ENCODE data around the gene MYLK.

Gene MYLK

DNA sequence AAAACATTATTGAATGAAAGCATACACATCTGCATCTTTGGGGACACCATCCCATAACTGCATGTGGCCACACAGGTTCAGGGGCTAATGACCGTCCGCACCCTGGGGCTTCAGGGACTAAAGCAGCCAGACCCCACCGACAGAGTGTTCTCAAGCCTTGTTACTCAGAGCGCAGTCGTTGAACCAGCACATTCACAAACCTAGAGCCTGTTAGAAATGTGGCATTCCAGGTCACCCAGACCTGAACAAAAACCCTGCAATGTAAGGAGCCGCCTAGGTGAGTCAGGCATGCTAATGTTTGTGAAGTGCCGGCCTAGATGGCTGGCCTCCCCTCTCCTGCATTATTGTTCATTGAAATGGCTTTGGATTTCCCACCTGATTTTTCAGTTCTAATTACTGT lies 247.0 kb downstream of the MYLK start:
- DNase-seq = no peak

DNA sequence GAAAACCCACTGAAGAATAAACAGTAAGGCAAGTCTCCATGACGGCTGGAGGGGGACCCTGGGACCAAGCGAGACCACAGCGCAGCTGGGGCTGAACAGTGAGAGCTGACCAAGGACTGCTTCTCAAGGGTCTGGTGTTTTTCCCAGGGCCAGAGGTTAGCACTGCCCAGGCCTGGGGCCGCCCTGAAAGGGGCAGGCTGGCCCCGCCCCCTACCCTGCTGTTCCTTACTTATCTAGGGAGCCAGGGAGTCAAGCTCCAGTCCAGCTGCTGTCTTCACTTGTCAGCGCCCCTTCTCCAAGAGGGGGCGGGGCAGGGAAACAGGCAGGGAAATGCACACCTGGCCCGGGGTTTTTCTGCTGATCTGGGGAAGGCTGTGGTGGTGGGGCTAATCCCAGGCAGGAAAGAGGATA lies 247.7 kb downstream of the MYLK start:
- DNase-seq = no peak

DNA sequence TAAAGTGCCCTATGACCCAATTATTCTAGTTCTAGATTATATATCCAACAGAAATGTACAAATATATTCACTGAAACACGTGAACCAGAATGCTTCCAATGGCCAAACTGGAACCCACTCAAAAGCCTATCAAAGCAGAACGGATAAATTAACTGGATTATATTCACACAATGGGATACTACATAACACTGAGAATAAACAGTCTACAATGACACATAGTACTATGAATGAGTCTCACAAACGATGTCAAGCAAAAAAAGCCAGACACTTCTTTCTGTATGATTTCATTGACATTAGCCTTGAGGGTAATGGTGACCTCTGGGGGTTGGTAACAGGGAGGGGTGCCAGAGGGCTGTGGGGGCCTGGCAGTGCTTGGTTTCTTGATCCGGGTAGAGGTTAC lies 248.4 kb downstream of the MYLK start:
- no peak for DNase-seq

DNA sequence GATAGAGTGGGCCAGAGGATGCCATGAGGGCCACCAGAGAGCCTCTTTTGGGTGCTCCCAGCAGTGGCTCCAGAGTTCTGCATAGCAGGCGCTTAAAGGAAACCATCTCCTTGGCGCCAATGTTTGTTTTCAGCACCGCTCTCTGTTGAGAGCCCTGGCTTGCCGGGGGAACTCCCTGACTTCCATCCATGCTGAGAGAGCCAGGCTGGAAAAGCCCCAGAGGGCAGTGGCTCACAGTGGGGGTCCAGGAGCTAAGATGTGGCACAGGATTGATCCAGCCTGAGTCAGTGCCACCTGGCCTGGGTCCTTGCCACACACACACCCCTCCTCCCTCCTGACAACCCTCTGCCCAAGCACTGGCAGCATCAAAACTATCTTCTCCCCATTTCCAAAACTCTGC lies 248.9 kb downstream of the MYLK start:
- DNase-seq = no peak

DNA sequence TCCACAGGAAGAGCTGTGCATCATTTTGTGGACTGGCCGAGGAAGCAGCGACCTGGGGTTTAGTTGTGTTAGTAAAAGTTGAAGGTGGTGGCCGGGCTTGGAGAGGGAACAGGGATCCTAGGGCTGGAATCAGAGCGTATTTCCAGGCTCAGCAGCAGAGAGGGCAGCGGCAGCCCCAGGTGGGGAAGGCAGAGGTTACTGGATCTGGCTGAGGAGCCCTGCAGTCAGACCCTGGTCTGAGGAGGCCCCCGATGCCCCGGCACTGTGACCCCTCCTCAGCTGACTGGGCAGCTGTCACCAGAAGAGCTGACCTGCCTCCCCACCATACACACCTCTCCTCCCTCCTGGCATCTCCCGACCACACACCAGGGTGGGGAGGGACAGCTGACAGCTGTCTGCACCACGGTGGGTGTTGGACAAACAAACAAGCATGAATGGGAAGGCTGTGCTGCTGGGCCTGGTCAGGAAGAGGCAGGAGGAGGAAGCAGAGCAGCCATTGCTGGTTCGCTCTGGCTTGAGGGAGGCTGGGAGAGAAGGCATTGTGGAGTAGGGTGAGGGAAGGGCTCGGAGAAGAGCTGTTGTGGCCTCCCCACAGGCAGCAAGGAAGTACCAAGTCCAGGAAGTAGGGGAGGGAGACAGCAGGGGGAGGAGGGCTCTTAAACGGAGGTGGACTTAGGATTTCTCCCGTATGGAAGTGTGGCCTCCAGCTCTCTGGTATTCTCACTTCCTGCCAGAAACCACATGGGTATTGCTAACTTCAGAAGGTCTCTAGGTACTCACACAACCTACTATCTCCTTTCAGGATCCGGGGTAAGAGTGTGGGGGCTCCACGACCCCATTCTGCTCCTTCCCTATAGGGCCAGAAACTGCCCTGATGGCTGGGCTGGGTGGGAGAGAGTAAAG lies 249.7 kb downstream of the MYLK start:
- DNase-seq = no peak

DNA sequence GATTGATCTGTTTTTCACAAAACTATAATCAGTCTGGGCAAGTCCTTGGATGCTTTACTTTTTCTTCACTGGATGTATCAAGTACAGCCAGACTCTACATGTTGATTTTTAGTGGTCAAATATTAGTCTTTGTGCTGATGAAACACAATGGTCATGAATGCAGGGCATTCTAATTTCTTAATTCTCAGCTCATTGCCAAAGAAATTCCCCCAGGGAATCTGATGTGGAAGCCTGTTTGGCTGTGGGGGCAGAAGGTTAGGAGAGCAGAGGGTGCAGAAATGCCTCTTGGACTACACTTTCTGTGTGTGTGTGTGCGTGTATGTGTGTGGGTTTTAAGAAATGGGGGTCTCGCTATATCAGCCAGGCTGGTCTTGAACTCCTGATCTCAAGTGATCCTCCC lies 250.6 kb downstream of the MYLK start:
- DNase-seq = no peak

DNA sequence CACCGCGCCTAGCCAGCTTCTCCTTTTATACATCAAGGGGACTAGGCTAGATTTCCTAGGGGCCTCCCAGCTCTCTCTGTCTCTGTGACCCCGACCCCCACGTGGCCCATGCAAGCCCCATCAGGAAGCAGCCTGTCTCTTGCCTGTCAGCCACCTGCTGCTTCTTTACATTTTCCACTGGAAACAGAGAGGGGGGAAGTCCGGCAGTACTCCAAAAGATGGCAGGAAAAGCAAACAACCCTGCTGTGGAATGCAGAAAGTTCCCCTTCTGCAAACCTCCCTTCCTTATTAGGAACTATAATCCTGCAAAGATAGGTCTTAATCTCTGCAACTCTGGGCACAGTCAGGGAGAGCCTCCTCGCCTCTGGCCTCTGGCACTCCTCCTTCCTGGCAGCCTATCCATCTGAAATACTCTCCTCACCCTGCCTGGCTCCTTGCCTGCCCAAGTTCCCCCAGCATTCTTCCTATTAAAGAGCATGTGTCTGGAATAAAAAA lies 251.9 kb downstream of the MYLK start:
- no peak for DNase-seq

DNA sequence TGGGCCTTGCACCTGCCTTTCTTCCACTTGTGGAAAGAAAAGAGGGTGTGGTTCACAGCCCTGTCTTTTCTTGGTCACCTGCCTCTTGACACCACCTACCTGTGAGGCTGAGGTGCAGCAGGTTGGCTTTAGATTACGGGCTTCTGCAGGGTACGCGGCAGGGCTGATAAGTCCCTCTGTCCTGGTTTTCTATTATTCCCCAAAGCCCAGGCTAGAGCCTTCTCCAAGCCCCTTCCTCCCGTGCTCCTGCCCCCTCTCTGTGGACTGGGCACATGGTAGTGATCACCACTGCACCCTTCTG lies 254.4 kb downstream of the MYLK start:
- DNase-seq = no peak

DNA sequence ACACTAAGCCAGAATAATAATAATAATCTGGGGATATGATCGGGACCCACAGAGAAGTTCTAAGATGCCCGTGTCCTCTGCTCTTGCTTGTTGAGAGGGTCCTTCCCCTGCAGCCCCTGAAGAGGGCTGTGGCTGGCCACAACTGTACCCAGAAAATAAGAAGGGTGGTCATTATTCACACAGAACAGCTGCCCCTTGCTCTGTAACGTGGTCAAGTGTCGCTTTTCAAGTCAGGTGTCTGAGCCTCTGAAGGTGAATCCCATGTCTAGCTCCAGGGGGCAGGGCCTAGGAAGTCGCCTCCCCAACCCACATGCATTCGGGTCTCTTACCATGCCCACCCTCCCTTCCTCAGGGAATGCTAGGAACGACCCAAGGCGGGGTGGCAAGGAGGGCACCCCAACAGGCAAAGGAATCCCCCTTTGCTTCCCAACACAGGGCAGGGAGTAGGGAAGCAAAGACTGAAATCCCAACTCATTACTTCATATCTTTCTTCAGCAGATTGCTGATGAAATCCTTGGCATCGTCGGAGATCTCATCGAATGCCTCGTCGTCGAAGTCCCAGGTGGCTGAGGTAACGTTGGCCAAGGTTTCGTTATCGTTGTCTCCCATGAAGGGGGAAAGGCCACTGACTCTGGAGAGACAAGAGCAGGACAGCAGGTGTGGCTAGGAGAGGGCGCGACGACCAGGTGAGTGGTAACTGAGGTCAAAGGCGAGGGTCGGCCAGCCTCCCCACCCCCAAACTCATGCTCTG lies 255.0 kb downstream of the MYLK start:
- no peak for DNase-seq

DNA sequence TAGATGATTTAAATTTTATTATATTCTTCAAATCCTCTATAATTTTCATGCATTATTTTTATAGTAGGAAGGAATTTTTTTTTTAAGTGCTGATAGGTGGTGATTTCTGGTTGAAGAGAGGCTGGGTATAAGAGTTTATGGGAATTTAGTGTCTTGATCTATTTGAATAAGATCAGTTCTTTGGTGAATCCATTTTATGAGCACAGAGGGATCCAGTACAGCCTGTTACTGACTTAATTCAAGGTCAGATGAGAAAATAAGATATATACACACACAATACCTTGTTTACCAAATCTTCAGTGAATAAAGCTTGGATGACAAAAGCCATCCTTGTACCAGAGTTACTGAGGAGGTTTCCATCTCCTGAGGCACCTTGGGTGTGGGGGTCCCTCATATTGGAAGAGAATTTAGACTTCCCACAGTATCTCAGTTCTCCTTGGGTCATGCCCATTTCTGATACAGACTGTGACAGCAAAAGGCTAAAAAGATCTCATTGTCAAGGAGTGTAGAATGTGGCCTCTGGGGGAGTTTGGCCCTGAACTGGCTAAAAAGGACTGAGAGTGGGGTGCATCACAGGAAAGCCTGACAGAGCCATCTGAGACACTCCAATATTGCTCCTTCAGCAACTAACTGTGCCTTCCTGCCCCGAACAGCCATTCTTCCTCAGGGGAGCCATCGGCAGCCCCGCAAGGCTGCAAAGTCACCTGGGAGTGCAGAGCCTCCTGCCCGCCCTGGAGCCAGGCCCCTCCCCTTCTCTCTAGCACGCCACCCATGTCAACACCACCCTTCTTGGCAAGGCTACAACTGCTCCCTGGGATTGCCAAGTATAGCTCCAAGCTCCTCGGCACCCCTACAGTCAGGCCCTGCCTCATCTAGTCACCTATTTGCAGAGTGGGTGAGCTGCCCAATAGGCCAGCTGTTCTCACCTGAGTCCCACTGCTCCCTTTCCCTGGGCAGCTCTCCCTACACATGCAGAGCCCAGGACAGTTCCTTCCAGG lies 256.2 kb downstream of the MYLK start:
- no peak for DNase-seq

DNA sequence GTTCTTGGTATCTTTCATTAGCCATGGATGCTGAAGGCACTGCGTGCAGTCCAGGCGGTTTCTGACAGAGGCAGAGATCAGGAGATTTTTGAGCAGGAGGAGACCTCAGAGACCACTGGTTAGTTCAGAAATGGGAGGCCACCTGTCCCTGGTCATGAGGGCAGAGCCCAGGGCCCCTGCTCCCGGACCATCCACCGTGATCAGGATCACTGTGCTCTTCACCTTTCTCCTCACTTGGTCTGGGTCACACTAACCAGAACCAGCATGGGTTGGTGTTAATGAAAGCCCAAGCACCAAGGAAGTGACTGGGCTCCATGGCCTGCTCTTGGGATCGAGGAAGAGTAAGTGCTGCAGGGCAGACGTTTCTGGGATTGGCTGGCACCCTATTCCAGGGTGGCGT lies 257.3 kb downstream of the MYLK start:
- DNase-seq = no peak

DNA sequence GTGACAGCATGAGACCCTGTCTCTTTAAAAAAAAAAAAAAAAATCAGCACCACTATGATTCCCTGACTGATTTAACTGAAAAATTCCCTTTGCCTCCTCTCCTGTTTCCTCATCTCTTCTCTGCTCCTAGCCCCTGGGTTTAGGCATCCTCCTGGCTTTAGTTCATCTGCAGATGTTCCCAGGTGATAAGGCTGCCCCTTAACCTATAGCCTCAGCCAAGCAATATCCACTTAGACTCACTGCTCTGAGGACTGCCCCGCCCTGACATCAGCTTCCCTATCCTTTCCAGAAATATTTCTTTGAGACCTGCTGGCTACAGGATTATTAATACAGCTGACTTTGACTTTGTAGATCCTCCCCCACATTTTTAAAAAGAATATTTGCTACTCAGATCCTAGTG lies 259.8 kb downstream of the MYLK start:
- DNase-seq = no peak

DNA sequence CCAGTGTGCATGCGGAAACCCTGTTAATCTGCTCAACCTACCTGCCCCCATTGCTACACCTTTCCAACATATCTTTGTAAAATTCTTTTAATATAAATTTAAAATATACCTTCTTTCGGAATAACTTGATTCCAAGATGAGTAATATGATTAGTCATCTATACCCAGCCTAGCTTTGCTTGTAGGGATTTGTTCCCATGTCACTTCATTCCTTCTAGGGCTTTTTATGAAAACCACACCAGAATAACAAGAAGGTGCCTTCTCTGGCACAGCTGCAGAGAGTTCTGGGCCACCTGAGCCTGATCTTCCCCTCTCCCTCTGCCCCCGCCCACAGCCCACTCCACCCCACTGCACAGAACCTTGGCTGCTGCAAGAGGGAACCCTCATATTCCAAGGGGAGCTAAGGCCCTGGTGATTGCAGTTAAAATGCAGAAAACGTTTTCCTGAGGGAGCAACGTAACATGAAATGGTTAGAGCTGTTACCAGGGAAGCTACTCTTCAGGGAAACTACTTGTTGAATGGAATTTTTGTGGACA lies 260.7 kb downstream of the MYLK start:
- DNase-seq = no peak

DNA sequence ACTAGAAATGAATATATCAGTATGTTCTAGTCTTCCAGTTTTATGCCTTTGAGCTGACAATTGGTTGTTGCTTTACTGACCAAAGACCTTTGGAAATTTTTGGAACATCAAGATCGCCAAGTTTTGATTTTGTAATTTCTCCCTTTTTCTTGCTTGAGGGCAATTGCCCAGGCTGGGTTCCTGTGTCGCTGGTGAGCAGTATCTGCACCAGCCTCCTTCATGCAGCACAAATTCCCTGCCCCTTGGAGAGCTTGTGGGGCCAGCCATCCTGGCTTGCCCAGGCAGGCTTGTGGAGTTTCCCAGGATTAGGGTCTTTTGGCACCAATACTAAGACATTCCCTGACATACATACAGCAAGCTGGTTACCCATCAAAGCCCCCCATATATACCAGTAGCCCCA lies 261.4 kb downstream of the MYLK start:
- DNase-seq = no peak

DNA sequence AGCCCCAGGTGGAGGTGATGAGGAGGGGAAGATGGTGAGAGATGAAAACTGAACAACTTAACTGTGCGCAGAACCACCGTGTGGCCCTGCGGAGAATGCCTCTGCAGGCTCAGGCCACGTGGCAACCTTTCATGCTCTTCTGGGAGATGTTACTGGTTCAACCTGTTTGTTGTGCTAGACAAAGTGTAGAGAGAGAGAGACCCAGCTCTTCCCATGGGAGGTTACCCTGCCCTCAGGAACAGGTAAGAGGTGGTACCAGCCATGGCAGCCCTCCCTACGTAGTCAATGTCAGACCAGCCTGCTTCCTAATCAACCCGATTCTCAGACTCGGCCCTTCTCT lies 262.3 kb downstream of the MYLK start:
- DNase-seq = no peak

DNA sequence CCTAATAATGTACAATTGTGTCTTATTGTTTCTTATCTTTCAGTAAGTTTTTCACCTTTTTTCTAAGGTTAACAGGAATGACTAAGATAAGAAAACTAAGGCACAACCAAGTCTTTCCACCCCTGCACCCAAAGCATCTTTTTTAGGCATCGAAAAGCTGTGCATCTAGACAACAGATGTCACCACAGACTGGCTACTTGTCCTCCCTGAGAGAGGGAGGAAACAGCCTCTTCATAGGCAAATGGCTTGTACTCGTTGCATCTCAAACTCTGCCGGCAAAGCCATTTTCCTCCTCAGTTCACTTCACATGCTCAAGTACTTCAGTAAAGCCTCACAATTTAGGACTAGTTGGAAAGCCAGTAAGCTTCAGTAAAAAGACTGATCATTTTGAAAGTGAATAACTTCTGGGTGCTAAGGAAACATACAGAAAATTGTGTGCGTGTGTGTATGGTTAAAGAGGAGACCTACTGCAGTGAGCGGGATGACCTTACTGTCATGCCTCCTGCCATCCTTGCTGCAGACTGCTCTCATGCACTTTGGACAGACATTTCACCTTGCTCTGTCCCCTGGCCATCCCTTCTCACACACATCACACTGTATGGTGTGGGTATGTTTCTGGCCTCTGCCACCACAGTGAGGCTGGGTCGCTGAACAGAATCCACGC lies 262.8 kb downstream of the MYLK start:
- no peak for DNase-seq

DNA sequence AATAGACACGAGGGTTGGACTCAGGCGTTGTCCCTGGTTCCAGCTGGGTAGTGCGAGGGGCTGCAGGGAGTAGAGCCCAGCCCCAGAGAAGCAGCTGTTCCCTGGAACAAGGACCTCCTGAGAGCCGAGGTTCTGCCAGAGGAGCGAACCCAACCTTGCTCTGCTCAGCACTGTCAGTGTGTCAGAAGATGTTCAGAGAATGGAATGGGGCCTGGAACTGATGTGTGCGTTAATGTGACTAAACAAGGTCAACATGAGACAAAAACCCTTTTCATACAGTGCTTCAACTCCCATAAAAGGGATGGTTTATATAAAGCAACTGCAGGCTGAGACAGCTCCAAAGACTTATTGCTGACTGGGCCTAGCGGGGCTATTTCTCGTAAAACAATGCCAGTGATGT lies 263.8 kb downstream of the MYLK start:
- DNase-seq = no peak

DNA sequence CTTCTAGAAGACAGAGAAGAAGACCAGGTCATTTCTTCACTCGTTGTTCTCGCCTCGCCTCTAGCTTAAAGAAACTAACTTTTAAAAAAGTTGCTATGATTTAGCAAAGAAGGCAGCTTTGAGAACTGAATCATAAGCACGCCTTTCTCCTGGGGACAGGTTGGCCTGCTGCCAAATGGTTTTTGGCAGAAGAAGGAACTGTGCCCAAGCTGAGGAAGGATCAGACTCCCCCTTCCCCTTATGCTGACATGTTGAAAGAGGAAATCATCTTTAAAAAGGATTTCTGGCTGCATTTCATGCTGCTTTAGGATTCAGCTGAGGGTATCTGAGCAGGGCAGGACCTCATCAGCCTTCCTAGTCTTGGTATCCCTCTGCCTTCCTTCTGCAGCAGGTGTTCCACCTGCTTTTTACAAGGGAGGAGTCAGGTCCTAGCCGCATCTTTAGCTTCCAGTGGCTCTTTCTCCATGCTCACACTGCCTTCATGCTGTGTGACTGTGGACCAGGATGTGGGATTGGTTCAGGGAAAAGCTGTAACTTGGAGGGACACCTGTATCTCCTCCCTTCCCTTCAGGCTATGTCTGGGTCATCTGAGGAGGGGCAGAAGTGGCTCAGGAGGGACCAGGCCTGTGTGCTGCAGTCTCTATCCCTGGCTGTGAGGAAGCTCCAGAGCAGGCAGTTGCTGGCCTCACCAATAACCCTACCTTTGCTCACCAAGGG lies 265.2 kb downstream of the MYLK start:
- DNase-seq = no peak

DNA sequence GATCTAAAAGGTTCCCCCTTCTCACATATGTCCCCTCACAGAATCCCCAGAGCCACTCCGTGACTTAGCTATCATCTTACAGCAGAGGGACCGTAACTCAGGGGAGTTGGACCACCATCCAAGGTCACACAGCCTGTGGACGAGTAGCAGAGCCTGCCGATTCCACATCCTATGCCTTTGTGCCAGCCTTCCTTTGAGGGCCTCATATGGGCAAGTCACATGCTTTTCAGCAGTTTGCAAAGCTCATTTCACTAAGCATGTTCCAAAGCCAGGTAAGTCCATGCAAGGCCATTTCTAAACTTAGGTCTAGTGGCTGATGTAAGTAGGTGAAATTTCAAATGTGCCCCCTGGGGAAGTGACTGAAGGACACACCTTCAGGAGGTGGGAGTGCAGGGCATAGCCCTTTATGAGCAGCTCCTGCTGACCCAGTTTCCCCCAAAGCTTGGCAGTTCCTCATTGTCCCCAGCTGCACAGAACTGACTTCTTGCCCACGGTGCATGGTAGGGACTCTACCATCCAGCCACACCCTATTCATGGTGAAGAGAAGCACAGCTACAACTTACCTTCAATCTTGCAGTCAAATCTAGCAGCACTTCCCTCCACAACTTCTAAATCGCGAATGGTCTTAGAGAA lies 265.9 kb downstream of the MYLK start:
- DNase-seq = no peak

DNA sequence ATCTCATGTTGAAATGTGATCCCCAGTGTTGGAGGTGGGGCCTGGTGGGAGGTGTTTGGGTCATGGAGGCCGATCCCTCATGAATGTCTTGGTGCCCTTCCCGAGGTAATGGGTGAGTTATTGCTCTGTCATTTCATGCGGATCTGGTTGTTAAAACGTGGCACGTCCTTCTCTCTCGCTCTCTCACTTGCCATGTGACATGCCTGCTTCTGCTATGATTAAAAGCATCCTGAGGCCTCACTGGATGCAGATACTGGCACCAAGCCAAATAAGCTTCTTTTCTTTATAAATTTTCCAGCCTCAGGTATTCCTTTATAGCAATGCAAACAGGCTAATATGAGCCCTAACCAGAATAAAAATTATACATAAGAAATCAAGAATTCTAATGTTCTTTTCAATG lies 267.5 kb downstream of the MYLK start:
- DNase-seq = no peak

DNA sequence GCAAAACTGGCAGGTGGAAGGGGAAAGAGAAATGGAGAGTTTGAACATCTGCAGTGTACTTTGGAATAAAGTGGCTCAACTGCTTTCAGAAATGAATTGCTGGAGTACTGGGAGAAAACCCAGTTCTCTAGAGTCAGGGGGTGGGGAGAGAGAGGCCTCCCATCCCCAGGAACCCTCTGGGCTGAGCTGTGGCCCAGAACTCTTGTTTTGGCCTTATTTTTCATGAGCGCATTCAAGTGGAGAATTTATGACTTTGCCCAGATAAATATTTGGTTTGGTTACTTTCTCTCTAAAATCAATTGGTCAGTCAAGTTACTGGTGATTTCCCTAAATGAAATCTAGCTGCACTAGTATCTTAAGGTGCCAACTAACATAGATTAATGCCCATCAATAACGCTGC lies 270.6 kb downstream of the MYLK start:
- DNase-seq = no peak

All from NCI-H1436 treated with DMSO at 0.1 percent for 48 hours (cell line).